ENCODE measurements around the gene FNDC3A. TPM values are rescaled to one million over a fixed set of nuclear protein-coding genes. Genes with fewer than 3 reads are reported as not detected.

The FNDC3A gene
- total RNA-seq, 1 donor from 2014 or later = 22.7 TPM

DNA sequence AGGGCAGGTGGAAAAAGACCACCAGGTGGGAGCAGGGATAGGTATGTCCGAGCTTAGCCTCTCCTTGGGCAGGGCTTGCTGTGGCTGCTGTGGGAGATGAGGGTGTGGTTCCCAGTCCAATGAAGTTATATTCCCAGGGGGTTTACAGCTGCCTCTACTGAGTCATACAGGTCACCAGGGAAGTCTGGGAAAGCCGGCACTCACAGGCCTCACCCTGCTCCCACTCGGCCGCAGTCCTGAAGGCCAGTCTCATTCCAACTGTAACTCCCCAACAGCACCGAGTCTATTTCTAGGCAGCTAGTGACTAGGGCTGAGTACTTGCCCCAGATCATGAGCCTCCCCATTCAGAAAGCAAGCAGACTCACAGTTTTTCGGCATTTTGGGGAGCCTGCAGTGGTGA lies 77.1 kb downstream of the FNDC3A start:
- Histone ChIP-seq H3K27ac (no peak overlapping the region), H3K4me1 (no peaks in the 10 kb centered on the region), H3K4me3 (no peak overlapping the region), H3K27me3 (no peaks in the 10 kb centered on the region), H3K9me3 (no peaks in the 10 kb centered on the region), H3K36me3 (no peaks in the 10 kb centered on the region)
- intact Hi-C loops (cut with DNase I) = no loop called here
- DNase-seq (ENCODE audit: low spot score in 2 of 2) = no peak
- TF ChIP-seq, protein P1, sequence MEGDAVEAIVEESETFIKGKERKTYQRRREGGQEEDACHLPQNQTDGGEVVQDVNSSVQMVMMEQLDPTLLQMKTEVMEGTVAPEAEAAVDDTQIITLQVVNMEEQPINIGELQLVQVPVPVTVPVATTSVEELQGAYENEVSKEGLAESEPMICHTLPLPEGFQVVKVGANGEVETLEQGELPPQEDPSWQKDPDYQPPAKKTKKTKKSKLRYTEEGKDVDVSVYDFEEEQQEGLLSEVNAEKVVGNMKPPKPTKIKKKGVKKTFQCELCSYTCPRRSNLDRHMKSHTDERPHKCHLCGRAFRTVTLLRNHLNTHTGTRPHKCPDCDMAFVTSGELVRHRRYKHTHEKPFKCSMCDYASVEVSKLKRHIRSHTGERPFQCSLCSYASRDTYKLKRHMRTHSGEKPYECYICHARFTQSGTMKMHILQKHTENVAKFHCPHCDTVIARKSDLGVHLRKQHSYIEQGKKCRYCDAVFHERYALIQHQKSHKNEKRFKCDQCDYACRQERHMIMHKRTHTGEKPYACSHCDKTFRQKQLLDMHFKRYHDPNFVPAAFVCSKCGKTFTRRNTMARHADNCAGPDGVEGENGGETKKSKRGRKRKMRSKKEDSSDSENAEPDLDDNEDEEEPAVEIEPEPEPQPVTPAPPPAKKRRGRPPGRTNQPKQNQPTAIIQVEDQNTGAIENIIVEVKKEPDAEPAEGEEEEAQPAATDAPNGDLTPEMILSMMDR (IDR thresholded peaks at IDR 0.05) = no peak

DNA sequence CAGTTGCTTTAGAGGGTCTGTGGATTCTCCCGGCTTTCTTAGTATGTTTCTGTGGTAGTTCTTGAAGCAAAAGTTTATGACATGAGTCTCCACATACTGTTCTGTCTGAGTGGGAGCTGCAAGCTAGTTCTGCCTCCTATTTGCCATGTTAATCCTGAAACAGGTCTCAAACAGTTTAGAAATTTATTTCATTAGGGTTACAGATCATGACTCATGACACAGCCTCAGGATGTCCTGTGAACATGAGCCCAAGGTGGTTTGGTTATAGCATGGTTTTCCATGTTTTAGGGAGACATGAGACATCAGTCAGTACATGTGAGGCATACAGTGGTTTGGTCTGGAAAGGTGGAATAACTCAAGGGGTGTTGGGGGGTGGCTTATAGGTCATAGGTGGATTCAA lies 77.5 kb downstream of the FNDC3A start:
- no peak for DNase-seq (ENCODE audit: low spot score in 2 of 2)
- Histone ChIP-seq H3K9me3 (no peaks in the 10 kb centered on the region), H3K4me1 (no peaks in the 10 kb centered on the region), H3K36me3 (no peaks in the 10 kb centered on the region), H3K27me3 (no peaks in the 10 kb centered on the region), H3K27ac (no peak overlapping the region), H3K4me3 (no peak overlapping the region)
- TF ChIP-seq, protein P1 (IDR thresholded peaks at IDR 0.05) = no peak
- intact Hi-C loops (cut with DNase I) = no loop called here

DNA sequence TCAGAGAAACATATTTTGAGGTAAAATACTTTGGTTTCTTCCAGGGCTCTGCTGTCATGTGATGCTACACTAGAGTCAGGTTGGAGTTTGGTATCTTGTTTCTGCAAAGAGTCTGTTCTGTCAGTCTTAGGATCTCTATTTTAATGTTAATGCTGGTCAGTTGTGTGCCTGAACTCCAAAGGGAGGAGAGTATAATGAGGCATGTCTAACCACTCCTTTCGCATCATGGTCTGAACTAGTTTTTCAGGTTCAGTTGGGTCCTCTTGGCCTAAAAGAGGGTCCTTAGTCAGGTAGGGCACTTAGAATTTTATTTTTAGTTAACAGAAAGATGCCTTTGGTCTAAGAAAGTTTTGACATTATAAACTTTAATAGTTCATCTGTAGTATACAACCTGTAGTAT lies 78.2 kb downstream of the FNDC3A start:
- no peak overlapping the region for H3K4me3 ChIP-seq
- intact Hi-C loops (cut with DNase I) = no loop called here

DNA sequence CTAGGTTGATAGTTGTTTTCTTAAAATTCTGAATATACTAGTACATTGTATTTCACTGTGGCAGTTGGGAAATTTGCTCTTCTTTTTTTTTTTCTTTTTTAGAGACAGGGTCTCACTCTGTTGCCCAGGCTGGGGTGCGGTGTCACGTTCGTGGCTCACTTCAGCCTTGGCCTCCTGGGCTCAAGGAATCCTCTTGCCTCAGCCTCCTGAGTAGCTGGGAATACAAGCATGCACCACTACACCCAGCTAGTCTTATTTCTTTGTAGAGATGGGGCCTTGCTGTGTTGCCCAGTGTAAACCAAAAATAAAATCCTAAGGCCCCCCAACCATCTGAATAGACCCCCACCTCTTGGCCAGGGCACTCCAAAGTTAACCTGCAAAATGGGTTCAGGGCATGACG lies 79.3 kb downstream of the FNDC3A start:
- H3K27me3 ChIP-seq = no peaks in the 10 kb centered on the region
- intact Hi-C loops (cut with DNase I) = no loop called here
- H3K9me3 ChIP-seq = no peaks in the 10 kb centered on the region
- DNase-seq (ENCODE audit: low spot score in 2 of 2) = no peak
- H3K36me3 ChIP-seq = no peaks in the 10 kb centered on the region
- H3K27ac ChIP-seq = no peak overlapping the region
- H3K4me3 ChIP-seq = no peak overlapping the region
- no peaks in the 10 kb centered on the region for H3K4me1 ChIP-seq
- TF ChIP-seq, protein P1 (IDR thresholded peaks at IDR 0.05) = no peak

More for the DNA sequence above, 78.2 kb downstream of the FNDC3A start:
- no peaks in the 10 kb centered on the region for H3K36me3 ChIP-seq
- H3K27ac ChIP-seq = no peak overlapping the region
- no peak for DNase-seq (ENCODE audit: low spot score in 2 of 2)
- H3K9me3 ChIP-seq = no peaks in the 10 kb centered on the region
- no peaks in the 10 kb centered on the region for H3K27me3 ChIP-seq
- TF ChIP-seq, protein P1 (IDR thresholded peaks at IDR 0.05) = no peak
- H3K4me1 ChIP-seq = no peaks in the 10 kb centered on the region

DNA sequence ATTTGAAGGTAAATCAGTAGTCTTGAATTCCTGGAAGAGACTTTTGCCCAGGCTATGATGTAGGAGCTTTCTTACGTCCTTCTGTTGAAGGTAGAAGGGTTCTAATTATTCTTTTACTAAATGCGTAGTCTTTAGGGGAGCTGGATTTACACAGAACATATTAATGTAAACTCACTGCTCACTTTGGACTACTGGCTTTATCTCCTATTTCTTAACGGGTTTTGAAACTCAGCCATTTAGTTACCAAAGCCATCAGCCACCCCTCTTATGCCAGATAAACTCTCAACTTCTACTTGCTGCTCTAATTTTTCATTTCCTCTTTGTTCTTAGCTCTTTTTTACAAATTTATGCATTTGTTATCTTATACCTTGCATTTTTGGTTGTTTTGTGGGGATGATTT lies 81.5 kb downstream of the FNDC3A start:
- H3K27me3 ChIP-seq = no peaks in the 10 kb centered on the region
- TF ChIP-seq, protein P1 (IDR thresholded peaks at IDR 0.05) = no peak
- H3K4me3 ChIP-seq = no peak overlapping the region
- intact Hi-C loops (cut with DNase I) = no loop called here
- no peaks in the 10 kb centered on the region for H3K9me3 ChIP-seq
- H3K27ac ChIP-seq = no peak overlapping the region
- no peak for DNase-seq (ENCODE audit: low spot score in 2 of 2)
- H3K4me1 ChIP-seq = no peaks in the 10 kb centered on the region
- no peaks in the 10 kb centered on the region for H3K36me3 ChIP-seq

DNA sequence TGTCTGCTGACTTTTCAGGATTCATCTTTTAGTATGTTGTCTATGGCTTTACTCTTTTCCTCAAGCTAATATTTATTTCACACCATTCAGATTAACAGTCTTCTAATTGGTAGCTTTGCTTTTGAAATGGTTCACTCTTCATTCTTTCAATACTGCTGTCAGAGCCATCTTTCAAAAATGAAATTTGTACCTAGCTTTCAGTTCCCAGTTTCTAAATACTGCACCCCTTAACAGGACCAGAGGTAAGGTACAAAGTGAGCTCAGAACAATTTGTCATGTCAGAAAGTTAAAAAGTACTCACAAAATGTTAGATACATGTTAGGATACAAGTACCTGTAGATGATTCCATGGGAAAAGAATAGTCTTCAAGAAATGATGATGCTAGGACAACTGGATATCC lies 83.0 kb downstream of the FNDC3A start:
- Histone ChIP-seq H3K27me3 (no peaks in the 10 kb centered on the region), H3K9me3 (no peaks in the 10 kb centered on the region), H3K4me1 (peaks cover 0 to 4% of the 10 kb centered on the region in 2 donors), H3K27ac (no peak overlapping the region), H3K36me3 (no peaks in the 10 kb centered on the region), H3K4me3 (no peak overlapping the region)
- no peak for DNase-seq (ENCODE audit: low spot score in 2 of 2)
- intact Hi-C loops (cut with DNase I) = no loop called here
- TF ChIP-seq, protein P1 (IDR thresholded peaks at IDR 0.05) = no peak
